CD1c-positive myeloid dendritic cell (primary cell): Measurements from ENCODE around the gene FAAP20.

Source experiments
- DNase-seq: peaks from one replicate; pipeline ENCODE4 v3.0.0-alpha.2; 2016; ENCODE audit errors: extremely low spot score

Gene FAAP20

DNA sequence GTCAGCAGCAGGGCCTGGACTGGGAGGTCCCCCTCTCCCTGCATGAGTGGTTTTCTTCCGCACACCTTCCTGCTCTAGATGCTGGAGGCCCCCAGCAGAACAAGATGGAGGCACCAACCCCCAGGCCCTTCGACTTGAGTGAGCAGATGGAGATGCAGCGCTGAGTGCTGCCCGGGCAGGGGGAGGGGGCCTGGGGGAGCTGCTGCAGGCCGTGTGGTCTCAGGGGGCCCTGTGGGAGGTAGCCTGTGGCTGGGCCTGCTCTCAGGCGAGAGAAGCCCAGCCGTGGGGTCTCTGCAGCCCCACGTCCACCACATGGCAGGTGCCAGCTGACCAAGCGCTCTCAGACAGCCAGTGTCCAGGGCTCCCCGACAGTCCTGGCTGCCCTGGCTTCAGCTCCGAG is 1.2 kb upstream of the FAAP20 start:
- no peak for DNase-seq

DNA sequence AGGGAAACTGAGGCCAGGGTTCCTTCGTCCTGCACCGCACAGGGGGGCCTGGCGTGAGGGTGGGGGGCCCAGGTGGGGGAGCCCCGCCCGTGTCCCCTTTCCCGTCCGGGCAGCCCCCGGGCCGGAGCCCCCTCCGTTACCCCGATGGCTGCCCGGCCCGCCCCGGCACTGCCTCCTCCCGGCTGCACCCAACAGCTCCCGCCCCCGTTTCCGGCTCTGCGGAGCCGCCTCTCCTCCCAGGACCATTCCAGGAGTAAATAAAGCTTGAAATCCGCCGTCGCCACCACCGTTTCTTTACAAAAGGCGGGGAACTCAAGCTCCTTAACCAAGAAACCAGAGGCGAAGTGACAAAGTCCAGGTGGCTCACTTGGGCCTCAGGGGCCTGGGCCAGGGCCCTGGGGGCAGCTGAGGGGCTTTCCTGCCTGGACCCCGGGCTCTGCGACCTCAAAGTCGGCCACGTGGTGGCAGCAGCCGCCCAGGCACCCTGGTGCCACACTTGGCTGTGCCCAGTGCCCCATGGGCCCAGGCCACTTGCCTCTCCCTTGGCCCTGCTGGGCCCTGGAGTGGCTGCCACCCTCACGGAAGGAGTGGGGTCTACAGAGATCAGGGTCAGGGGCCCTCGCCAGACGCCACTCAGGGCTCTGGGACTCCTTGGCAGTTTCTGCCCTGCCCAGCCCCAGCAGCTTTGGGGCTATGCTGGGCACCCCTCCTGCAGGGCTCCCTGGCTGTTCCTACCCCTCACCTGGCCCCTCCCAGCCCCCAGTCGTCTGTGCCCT is 514 bp upstream of the FAAP20 start:
- DNase-seq = peak; percentile 88

DNA sequence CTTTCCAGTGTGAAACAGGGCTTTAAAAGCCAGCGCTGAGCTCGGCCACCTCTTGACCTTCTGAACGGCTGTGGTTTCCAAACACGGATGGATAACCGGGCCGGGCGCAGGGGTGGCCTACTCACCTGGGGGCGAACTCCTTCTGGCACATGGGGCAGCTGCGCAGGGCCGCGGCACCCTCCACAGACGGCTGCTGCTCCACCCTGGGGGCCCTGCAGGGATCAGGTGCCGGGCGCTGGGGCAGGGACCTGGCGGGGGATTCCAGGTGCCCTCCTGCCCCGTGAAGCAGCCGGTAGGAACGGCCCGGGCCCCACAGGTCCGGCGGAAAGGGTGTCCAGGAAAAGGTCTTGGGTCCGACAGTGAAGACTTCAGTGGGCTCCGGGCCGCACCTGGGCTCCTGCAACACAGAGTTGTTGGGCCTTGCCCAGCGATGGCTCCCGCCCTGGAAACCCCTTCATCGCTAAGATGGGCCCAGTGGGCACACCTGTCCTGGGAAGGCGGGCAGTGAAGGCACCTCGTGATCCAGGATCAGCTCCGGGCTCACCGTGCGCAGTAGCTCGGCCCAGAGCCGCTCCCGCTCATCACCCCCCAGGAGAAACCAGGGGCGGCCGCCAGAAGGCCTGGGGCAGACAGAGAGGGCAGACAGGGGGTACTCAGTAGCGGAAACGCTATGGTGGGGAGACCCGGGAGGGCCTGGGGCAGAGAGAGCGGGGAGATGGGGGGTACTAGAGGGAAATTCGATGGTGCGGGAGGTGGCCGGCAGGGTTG is 874 bp downstream of the FAAP20 start:
- no peak for DNase-seq

DNA sequence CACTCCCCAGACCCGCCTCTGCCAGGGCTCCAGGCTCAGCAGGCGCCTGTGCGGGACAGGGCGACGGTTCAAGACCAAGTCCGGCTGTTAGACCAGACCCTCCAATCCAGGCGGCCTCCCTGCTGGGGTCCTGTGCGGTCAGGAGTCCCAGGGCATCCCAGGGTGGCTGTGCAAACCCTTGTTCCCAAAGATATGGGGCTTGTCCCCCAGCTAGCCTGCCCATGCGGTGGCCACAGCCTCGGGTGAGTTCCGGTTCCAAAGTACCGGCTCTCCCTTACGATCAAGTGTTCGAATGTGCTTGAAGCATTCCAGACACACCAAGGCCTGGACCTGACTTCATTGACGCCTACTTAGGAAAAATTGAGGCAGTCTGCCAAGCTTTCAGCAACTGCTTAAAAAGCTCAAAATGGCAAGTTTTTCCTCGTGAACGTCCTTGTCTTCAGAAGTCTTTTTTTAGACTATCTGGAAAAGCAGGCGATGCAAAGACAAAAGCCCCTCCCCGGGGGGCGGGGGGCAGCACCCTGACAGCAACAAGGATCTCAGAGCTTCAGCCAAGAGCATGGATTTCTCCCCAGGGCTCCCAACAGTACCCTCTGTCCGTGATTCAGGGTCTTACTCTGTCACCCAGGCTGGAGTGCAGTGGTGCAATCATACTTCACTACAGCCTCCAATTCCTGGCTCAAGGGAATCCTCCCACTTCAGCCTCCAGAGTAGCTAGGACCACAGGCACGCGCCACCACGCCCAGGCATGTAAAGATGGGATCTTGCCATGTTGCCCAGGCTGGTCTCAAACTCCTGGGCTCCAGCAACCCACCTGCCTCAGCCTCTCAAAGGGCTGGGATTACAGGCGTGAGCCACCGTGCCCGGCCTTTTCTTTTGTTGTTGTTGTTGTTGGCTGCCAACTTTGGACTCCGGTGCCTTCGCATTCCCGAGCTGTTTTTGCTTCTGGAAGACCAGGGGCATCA is 2.3 kb downstream of the FAAP20 start:
- no peak for DNase-seq

DNA sequence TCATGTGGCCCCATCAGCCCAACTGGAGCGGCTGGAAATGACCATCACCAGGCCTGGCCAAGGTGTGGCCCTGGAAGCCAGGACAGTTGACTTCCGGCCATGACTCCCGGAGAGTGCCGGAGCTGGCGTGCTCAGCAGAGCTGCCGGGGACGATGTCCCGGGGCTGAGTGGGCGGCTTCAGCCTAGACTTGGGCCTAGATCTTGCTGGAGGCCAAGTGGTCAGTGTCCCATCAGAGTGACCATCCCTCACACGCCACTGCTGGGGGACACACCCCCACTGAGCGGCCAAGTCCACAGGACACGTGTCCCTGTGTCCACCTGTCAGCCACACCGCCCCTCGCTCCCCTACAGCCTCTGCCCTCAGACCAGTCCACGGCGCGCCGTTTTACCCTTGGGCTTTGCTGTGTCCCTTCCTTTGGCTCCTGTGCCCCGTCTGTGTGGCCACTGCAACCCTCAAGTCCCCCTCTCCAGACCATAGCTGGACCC is 4.0 kb downstream of the FAAP20 start:
- no peak for DNase-seq

DNA sequence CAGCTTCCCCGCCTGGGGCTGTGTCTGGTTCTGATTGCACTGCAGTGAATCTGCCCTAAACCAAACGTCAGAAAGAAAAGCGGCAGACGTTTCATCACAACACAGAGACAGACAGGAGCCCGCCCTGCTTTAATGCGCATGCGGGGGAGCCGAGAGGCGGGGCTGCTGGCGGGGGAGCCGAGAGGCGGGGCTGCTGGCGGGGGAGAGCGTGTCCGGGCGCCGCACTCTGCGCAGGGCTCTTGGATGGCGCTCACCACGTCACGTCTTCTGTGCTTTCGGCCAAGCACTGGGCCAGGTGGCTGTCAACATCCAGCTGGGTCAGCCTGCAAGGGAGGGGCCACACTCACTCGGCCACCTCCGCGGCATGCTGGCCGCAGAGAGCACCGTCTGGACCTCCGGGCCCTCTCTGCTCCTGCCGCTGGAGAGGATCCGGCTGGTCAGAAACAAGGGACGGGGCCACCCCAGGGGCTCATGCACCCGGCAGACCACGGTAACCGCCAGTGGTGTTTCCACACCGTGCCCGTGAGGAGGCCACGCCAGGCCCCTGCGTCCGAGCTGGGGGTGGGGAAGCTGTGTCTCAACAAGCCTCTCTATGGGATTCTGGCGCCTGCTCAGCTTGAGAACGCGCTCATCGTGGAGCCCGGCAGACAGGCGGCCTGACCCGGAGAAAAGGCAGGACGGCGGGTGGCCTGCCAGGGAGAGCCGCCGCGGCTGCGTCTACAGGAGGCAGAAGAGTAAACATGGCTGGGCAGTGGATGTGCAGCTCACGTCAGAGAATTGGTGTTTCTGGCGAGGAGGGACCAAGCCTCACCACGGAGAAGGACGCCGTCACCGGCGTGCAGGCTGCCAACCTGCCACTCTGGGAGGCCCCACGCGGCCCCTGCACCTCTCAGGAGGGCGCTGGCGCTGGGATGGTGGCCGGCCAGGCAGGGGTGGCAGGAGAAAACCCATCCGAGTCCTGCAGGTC is 4.8 kb downstream of the FAAP20 start:
- peak; percentile 89 for DNase-seq

DNA sequence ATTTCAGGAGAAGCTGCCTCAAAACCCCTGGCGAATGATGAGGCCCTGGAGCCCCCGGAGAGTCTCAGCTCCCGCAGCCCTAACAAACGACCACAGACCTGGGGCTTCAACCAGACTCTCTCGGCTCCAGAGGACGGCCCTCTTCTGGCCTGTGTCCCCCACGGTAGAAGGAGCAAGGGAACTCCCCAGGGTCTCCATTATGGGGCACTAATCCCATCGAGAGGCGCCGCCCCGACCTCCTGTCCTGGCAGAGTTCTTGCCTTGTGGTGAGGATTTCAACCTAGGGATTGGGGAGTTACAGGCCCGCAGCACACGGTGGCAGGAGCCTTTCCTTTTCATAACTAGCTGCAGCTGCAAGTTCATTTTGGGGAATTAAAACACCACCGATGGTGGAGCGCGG is 6.2 kb downstream of the FAAP20 start:
- no peak for DNase-seq

DNA sequence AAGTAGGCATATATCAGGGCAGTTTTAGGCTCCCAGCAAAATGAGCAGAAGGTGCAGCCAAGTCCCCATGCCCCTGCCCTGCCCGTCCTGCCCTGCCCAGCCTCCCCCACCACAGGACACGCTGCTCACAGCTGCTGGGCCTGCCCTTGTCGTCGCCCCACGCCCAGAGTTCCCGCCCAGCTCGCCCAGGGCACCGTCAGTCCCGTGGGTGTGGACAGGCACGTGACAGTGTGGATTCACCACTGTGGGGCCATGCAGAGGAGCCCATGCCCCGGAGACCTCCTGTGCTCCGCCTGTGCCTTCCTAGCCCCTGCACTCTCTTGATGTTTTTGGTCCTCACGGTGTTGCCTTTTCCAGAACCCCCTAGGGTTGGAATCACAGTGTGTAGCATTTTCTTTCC is 7.0 kb downstream of the FAAP20 start:
- DNase-seq = no peak

DNA sequence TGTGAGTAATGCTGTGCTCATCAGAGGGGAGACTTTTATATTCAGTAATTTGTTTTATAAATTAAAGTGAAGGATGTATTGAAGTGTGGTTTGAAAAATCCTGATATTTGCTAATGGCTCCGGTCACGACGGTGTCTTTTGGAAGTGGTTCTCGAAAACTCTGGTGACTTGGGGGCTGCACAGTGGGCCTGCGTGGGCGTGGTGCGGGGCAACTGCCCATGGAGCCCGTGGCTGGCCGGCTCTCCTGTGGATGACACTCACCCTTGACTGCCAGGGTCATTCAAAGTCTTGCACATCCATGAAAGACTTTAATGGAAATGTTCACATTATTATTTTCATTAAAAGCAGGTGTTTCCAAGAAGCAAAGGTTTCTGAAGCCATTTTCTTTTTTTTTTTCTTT is 7.7 kb downstream of the FAAP20 start:
- no peak for DNase-seq

DNA sequence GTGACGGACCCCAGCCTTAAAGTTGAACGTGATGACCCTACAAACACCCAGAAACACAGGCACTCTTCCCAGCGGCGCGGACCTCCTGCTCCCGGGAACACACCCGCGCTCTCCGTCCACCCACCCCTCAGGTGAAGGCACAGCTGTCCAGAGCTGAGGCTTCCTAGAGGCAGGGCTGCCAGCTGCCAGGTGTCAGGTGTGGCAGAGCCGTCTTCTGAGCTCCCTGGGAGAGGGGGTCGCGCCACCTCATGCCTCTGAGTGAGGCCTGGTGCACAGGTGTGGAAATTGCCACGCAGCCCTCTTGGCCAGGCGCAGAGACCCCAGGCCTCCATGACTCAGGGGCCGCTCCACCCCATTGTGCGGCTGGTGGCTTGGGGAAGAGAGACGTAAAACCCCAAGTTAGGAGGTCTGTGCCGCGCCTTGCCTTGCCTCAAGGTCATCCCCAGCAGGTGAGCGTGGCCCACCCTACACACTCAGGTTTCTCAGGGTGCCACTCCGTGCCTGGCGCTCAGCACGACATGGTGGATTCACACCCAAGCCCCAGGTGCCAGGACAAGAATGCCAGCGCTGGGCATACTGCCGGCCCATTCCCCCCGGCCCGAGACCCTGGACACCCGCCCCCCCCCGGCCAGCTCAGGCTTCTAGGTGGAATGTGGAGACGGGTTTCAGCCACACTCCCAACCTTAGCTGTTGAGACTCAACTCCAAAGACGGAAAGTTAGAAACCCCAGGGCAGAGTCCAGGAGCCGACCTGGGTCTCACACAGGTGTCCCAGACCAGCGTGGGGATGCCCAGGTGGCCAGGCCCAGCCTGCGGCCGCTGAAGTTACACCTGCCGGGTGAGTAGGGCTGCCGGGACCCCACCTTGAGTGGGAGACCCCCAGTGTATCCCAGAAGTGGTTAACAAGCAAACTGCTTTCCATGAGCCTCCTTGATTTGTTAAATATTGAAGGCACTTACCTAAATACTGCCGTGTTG is 8.4 kb downstream of the FAAP20 start:
- DNase-seq = no peak

DNA sequence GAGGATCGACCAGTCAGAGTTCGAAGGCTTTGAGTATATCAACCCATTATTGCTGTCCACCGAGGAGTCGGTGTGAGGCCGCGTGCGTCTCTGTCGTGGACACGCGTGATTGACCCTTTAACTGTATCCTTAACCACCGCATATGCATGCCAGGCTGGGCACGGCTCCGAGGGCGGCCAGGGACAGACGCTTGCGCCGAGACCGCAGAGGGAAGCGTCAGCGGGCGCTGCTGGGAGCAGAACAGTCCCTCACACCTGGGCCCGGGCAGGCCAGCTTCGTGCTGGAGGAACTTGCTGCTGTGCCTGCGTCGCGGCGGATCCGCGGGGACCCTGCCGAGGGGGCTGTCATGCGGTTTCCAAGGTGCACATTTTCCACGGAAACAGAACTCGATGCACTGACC is 9.6 kb downstream of the FAAP20 start:
- no peak for DNase-seq

DNA sequence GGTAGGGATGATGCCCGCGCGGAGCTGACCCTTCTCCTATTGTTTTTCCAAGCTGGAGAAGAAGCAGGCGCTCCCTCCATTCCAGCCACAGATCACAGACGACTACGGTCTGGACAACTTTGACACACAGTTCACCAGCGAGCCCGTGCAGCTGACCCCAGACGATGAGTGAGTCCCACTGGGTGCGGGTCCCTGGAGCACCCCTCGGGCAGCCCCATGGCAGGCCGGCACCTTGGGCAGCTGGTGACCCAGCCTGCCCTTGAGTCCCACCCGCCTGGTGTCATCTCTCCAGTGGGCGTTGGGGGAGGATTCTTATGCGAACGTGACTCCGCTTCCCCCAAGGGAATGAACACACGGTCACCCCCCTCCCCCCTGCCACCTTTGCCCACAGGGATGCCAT is 10.0 kb downstream of the FAAP20 start:
- no peak for DNase-seq

DNA sequence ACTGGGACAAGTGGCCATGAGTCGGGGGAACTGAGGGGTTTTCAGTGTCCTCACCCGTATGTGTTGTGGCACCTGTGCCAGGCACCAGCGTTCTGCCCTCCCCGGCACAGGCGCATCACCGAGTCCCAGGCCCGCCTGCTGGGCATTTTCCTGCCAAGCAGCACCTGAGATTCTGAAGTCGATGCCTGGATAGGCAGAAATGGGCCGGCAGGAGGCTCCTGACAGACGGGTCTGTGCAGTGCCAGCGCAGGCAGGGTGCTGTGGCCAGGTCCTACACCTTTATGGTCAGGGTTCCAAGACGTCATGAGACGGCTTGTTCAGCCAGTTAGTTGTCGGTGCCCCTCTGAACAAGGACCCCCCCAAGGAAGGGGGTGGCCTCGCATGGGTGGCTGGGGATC is 10.6 kb downstream of the FAAP20 start:
- DNase-seq = no peak

DNA sequence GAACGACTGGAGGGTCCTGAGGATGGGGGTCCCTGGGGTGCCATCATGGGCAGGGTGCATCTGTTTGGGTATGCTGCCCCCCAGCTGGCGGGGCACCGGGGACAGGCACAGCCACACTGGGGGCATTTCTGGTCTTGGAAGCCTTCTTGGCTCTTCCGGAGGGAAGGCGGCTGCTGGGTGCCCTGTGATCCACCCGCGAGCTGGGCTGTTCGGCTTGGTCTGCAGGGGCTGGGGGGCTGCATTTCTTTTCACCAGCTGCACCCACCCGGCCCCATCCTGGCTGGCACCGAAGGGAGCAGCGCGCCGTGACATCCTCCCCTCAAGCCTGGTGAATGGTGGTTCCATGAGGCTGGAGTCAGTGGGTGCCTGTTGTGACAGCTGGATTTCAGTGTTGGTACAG is 12.2 kb downstream of the FAAP20 start:
- DNase-seq = no peak

DNA sequence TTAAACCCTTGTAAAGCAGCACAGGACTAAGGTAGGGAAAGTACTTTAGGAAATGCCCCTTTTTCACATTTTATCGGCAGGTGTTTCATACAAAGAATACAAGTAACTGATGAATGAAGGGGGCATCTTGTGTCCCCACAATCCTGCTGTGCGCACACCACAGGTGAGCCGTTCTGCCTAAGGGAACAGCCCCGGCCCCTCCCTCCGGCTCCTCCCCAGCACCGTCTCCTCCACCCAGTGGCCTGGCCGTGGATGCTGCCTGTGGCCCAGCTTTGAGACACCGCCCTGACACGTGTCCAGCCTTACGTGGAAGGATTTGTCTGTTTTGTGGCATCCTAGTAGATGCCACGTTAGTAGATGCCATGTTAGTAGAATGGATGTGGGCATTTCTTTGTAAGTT is 12.8 kb downstream of the FAAP20 start:
- no peak for DNase-seq

DNA sequence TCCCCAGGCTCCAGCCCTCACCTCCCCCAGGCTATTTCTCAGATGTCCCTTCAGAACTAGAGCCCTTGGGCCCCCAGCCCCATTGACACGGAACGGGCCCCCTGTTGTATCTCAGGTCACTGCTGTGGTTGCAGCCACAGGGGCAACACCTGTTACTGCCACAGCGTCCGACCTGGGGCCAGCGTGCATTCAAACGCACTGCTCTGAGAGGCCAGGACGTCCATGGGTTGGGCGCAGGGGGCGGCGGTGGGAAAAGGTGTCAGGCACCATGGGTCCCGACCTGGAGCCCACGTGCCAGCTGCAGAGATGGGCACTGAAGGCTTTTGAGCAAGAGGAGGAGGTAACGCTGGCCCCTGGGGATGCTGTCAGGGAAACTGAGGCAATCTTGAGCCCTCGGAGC is 13.3 kb downstream of the FAAP20 start:
- no peak for DNase-seq

DNA sequence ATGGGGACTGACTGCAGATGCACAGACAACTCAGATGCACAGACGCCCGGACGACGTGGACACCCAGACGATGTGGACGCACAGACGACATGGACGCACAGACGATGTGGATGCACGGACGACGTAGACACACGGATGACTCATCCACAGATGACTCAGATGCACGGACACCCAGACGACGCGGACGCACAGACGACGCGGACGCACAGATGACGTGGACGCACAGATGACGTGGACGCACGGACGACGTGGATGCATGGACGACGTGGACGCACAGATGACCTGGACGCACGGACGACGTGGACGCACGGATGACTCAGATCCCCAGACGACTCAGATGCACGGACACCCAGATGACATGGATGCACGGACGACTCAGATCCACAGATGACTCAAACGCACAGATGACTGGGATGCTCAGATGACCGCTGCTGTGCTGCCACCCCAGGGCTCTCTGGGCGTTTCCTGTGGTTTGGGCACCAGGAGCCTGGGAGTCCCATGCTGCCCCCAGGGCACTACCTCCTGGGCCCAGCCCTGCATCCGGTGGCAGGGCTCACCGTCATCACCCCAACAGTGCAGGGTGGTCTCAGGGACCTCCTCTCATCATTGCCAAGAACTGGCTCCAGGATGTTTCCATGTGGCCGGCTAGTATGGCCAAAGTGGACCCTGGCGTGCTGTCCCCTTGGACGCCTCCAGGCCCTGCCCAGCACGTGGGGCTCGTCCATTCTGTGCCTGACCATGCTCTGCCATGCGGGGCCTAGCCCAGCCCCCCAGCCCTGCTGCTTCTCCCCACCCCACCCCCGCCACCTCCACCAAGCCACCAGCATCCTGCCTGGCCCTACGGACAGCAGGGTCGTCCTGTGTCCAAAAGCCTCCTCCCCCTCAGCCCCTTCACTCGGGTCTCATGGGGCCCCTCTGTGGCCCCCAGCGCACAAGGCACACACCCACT is 14.0 kb downstream of the FAAP20 start:
- no peak for DNase-seq

DNA sequence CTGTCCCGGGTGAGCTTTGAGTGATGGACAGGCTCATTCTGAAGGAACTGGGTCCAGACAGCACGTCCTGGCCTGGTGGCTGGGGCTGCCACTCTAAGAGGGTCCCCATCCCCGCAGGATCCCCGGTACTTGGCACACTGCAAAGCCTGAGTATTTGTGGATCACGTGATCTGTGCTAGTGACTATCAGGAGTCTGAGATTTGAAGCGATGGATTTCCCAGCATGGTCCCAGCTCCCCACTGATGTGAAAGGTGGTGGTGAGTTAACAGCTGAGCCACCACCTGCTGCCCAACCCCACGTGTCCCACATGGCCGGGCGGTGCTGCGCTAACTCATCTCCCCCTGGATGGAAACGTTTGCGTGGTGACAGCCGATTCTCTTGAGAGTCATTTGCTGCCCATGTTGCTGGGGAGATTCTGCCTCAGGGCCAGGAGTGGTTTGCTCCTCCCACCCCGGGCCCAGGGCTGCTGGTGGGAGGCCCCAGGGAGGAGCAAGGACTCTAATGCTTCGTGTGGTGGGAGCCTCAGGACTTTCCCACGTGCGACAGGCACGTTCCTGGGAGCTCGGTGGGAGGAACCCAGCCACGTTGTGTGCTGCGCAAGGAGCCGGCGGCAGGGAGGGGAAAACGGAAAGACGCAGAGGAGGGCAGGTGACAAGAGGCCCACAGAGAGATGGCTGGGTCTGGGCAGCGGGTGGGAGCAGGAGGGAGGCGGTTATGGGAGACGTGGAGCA is 15.1 kb downstream of the FAAP20 start:
- no peak for DNase-seq
